MM.1S (cell line): ENCODE measurements around the gene TTI1.

Experiments used
- CTCF ChIP-seq: fragments of 300-600 bp; sonication (generic); IDR thresholded peaks from 2 replicates; pipeline ENCODE4 v1.5.1; 2016; ENCODE audit warnings: antibody characterized with exemption, low read length, mixed read lengths
- EZH2 ChIP-seq: fragments of 300-600 bp; sonication (generic); optimal IDR thresholded peaks from 2 replicates; pipeline ENCODE3; 2017; ENCODE audit warnings: low read depth, mild to moderate bottlenecking, antibody characterized with exemption, low read length, mixed read lengths

GRCh38 chr20:37937686-37938085, 95.6 kb downstream of the TTI1 start:
- TF ChIP-seq CTCF (no peak), EZH2 (no peak)
